Measurements from ENCODE around the gene HIKESHI. TPM values are rescaled to one million over a fixed set of nuclear protein-coding genes. Genes with fewer than 3 reads are reported as not detected.

The HIKESHI gene
- total and polyA plus RNA-seq, 5 experiments from 2014 or later: 33.5 to 96.0 (median 86.4) TPM

DNA sequence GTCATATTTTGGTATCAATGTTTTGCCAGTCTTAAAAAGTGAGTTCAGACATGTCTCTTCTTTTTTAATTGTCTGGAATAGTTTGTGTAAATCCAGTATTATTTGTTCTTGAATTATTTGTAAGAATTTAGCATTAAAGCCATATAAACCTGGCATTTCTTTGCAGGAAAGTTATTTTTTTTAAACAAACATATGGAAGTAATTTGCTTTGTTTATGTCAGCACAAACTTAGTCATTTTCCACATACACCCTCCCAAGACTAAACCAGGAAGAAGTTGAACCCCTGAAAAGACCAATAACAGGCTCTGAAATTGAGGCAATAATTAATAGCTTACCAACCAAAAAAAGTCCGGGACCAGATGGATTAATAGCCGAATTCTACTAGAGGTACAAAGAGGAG is 63.5 kb downstream of the HIKESHI start:
- POLR2A ChIA-PET: no interaction called here
- peaks cover 0 to 11% (median 5%) of the 10 kb centered on the region in 9 donors for H3K9me3 Mint-ChIP-seq
- peaks cover 0 to 3% (median 0%) of the 10 kb centered on the region in 5 donors for H3K27me3 Mint-ChIP-seq
- no peak for DNase-seq
- ATAC-seq: no peak
- no peak overlapping the region for H3K4me3 Mint-ChIP-seq
- H3K4me1 Mint-ChIP-seq: no peaks in the 10 kb centered on the region
- no peak overlapping the region for H3K27ac Mint-ChIP-seq
- H3K36me3 Mint-ChIP-seq: peaks cover 0 to 17% (median 10%) of the 10 kb centered on the region in 3 donors

DNA sequence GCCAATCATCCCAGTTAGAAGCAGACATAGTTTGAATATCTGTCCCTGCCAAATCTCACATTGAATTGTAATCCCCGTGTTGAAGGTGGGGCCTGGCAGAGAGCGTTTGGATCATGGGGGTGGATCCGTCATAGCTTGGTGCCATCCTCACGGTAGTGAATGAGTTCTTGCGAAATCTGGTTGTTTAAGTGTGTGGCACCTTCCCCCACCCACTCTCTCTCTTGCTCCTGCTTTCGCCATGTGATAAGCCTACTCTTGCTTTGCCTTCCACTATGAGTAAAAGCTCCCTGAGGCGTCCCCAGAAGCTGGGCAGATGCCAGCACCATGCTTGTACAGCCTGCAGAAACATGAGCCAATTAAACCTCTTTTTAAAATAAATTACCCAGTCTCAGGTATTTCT is 67.6 kb downstream of the HIKESHI start:
- H3K9me3 Mint-ChIP-seq: peaks cover 0 to 2% (median 0%) of the 10 kb centered on the region in 9 donors
- ATAC-seq: no peak
- H3K4me3 Mint-ChIP-seq: no peak overlapping the region

DNA sequence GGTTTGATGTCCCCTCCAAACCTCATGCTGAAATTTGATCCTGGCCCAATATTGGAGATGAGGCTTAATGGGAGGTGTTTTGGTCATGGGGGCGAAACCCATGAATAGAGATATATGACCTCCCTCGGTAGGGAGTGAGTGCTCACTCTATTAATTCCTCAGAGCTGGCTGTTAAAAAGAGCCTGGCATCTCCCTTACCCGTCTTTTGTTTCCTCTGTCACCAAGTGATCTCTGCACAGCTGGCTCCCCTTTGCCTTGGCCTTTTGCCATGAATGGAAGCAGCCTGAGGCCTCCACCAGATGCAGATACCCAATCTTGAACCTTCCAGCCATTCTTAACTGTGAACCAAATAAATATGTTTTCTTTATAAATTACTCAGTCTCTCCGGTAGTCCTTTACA is 68.1 kb downstream of the HIKESHI start:
- H3K36me3 Mint-ChIP-seq: peaks cover 0 to 2% (median 0%) of the 10 kb centered on the region in 3 donors
- peak overlapping the region in 1 of 10 donors; percentile 8 for H3K27ac Mint-ChIP-seq
- ATAC-seq: no peak
- no peaks in the 10 kb centered on the region for H3K4me1 Mint-ChIP-seq
- POLR2A ChIA-PET: no interaction called here
- no peak for DNase-seq
- peaks cover 0 to 11% (median 7%) of the 10 kb centered on the region in 5 donors for H3K27me3 Mint-ChIP-seq
- peaks cover 0 to 1% (median 0%) of the 10 kb centered on the region in 9 donors for H3K9me3 Mint-ChIP-seq
- no peak overlapping the region for H3K4me3 Mint-ChIP-seq

More for the DNA sequence above, 67.6 kb downstream of the HIKESHI start:
- POLR2A ChIA-PET: no interaction called here
- Mint-ChIP-seq H3K4me1 (no peaks in the 10 kb centered on the region), H3K27me3 (peaks cover 0 to 8% (median 6%) of the 10 kb centered on the region in 5 donors), H3K27ac (no peak overlapping the region), H3K36me3 (no peaks in the 10 kb centered on the region)
- no peak for DNase-seq

DNA sequence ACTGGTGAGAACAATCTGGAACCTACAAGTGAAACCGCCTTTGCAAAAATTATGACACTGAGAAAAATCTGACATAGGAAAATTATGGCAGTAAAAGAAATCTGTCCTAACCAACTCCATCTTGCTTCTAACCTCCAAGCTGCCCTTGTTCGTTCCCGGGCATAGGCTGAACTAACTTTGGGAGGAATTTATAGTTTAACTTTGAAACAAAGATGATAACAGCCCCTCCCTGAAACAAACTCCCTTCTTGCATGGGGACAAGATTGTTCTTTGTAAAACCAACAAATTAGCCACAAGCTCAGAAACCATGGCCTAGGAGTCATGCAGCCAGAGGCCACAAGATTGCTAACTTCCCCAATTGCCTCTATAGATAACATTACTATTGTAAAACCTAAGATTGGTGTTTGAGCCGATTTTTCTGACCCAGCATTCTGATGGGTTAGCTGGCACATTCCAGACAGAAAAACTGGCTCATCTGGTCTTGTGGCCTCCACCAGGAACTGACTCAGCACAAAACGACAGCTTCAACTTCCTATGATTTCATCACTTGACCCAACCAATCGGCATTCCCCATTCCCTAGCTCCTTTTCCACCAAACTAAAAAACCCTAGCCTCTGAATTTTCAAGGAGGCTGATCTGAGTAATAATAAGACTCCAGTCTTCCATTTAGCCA is 69.0 kb downstream of the HIKESHI start:
- POLR2A ChIA-PET: no interaction called here
- DNase-seq (no peak), ATAC-seq (no peak)
- Mint-ChIP-seq H3K27me3 (peaks cover 0 to 11% (median 7%) of the 10 kb centered on the region in 5 donors), H3K9me3 (peaks cover 0 to 3% (median 0%) of the 10 kb centered on the region in 9 donors), H3K4me3 (no peak overlapping the region), H3K36me3 (peaks cover 0 to 6% (median 2%) of the 10 kb centered on the region in 3 donors), H3K4me1 (no peaks in the 10 kb centered on the region), H3K27ac (no peak overlapping the region)

DNA sequence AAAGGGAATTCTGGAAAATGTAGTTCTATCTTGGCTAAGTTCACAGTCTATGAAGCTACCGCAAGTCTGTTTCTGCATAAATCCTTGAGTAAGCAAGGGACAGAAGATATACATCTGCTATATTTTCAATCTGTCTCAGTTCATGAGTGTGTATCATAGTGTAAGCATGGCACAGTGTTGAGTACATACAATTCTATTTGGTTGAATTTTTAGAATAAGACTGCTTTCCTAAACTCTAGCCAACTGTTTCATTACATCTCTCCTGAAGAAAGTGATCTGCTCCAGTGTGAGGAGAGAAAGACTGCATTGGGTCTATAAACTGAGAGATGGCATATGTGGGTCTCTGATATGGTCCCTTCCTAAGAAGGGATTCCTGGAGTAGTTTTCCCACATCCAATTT is 70.0 kb downstream of the HIKESHI start:
- H3K36me3 Mint-ChIP-seq: peaks cover 0 to 9% (median 5%) of the 10 kb centered on the region in 3 donors
- H3K27ac Mint-ChIP-seq: no peak overlapping the region
- peaks cover 0 to 11% (median 8%) of the 10 kb centered on the region in 5 donors for H3K27me3 Mint-ChIP-seq
- no peak for ATAC-seq
- POLR2A ChIA-PET: no interaction called here
- no peak for DNase-seq
- no peak overlapping the region for H3K4me3 Mint-ChIP-seq
- no peaks in the 10 kb centered on the region for H3K4me1 Mint-ChIP-seq
- H3K9me3 Mint-ChIP-seq: peaks cover 0 to 7% (median 0%) of the 10 kb centered on the region in 9 donors

DNA sequence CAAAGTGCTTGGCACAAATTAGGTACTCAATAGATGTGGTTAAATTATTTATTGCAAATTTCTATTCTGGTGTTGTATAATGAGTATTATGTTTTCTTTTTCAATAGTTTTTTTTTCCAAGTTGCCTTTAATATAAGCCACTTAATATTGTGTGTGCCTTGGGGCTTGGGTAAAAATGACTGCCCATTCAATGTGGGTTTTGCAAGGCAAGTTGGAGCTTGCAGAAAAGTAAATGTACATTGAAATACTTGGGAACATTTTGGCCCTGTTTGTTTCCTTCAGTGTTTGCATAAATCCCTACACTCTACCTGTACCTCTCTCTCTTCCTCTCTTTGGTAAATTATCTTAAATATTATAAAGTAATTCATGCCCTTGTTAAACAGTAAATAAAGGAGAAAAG is 70.5 kb downstream of the HIKESHI start:
- POLR2A ChIA-PET: no interaction called here
- Mint-ChIP-seq H3K27me3 (peaks cover 0 to 11% (median 8%) of the 10 kb centered on the region in 5 donors), H3K27ac (no peak overlapping the region), H3K4me1 (no peaks in the 10 kb centered on the region), H3K9me3 (peaks cover 0 to 7% (median 0%) of the 10 kb centered on the region in 9 donors), H3K36me3 (peaks cover 0 to 13% (median 5%) of the 10 kb centered on the region in 3 donors), H3K4me3 (no peak overlapping the region)
- ATAC-seq (no peak), DNase-seq (no peak)

DNA sequence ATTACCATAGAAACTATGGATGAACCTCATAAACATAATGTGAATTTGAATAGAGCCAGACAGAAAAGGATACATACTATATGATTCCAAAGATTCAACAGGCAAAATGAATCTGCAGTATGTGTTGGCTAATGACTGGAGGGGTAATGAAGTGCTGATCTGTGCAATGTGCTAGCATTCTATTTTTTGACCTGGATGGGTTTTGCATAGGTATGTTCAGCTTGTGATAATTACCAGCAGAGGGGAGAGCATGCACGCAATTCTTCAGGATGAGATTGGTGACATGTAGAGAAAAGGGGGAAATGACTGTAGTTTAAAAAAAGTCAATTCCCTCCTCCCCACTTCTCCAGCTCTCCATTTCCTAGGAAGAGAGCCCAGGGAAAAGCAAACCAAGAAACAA is 72.0 kb downstream of the HIKESHI start:
- DNase-seq (no peak), ATAC-seq (no peak)
- Mint-ChIP-seq H3K4me3 (no peak overlapping the region), H3K27ac (no peak overlapping the region), H3K27me3 (peaks cover 0 to 11% (median 8%) of the 10 kb centered on the region in 5 donors), H3K36me3 (peaks cover 0 to 14% (median 5%) of the 10 kb centered on the region in 3 donors), H3K9me3 (peaks cover 0 to 9% (median 0%) of the 10 kb centered on the region in 9 donors), H3K4me1 (no peaks in the 10 kb centered on the region)
- POLR2A ChIA-PET: no interaction called here

DNA sequence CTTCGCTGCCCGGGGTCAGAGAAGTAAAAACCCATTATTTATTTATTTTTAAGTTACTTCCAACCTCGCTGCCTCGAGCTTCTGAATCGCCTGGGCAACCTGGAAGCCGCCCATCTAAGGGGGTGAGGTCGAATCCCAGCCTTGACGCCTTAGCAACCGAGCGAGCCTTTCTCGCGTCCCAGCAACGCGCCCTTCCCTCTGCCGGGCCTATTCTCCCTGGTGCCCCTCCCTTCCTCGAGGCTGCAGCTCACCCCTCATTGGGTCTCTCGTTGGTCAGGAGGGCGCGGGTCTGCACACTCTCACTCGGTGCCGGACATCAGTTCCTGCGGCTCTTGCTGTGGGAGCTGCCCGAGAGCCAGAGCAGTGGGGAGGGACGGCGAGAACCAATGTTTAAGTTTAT is 72.5 kb downstream of the HIKESHI start, which contains the start of gene CCDC81:
CCDC81 (plus strand) TSS at position 302 of the 400 bp plus-strand sequence. CDS start 277 bp downstream, outside the sequence.
- Mint-ChIP-seq H3K27ac (no peak within 1 kb of the TSS), H3K36me3 (peaks cover 0 to 14% (median 5%) of the 10 kb centered on the region in 3 donors), H3K27me3 (peaks cover 0 to 11% (median 8%) of the 10 kb centered on the region in 5 donors), H3K4me3 (no peak within 1 kb of the TSS), H3K9me3 (peaks cover 0 to 9% (median 0%) of the 10 kb centered on the region in 9 donors), H3K4me1 (no peaks in the 10 kb centered on the region)
- ATAC-seq (no peak), DNase-seq (no peak)
- POLR2A ChIA-PET: no interaction called here

DNA sequence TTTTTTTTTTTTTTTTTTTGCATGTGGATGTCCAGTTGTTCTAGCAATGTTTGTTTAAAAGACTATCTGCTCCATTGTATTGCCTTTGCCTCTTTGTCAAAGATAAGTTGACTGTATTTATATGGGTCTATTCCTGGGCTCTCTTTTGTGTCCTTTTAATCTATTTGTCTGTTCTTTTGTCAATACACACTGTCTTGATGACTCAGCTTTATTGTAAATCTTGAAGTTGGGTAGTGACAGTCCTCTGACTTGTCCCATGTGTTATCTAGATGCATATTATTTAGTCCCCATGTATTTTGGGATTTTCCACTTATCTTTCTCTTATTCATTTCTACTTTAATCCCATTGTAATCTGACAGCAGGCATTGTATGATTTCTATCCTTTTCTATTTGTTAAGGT is 75.9 kb downstream of the HIKESHI start:
- H3K4me3 Mint-ChIP-seq: no peak overlapping the region
- ATAC-seq (no peak), DNase-seq (no peak)
- H3K4me1 Mint-ChIP-seq: no peaks in the 10 kb centered on the region
- no peak overlapping the region for H3K27ac Mint-ChIP-seq
- H3K27me3 Mint-ChIP-seq: peaks cover 0 to 11% (median 4%) of the 10 kb centered on the region in 5 donors
- POLR2A ChIA-PET: no interaction called here
- H3K9me3 Mint-ChIP-seq: peaks cover 0 to 9% (median 0%) of the 10 kb centered on the region in 9 donors
- peaks cover 0 to 14% (median 5%) of the 10 kb centered on the region in 3 donors for H3K36me3 Mint-ChIP-seq

DNA sequence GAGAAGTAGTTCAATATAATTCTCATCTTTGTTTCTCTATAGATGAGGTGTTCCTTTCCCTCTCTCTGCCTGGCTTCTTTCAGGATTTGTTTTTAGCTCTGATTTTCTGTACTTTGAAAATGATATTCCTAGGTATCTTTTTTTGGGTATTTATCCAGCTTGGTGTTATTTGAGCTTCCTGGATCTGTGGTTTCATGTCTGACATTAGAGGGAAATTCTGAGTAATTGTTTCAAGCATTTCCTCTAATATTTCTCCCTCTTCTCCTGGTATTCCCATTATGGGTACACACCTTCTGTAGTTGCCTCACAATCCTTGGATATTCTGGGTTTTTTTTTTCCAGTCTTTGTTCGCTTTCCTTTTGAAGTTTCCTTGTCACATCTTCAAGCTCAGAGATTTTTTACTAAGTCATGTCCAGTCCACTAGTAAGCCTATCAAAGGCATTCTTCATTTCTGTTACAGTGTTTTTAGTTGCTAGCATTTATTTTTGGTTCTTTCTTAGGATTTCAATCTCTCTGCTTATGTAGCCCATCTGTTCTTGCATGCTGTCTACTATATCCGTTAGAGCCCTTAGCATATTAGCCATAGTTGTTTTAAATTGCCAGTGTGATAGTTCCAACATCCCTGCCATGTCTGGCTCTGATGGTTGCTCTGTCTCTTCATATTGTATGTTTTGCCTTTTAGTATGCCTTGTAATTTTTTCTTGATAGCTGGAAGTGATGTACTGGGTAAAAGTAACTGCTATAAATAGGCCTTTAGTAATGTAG is 78.4 kb downstream of the HIKESHI start:
- peaks cover 0 to 1% (median 0%) of the 10 kb centered on the region in 5 donors for H3K27me3 Mint-ChIP-seq
- H3K4me3 Mint-ChIP-seq: no peak overlapping the region
- peaks cover 0 to 9% (median 5%) of the 10 kb centered on the region in 3 donors for H3K36me3 Mint-ChIP-seq
- peaks cover 0 to 9% (median 0%) of the 10 kb centered on the region in 9 donors for H3K9me3 Mint-ChIP-seq
- no peak overlapping the region for H3K27ac Mint-ChIP-seq
- ATAC-seq: no peak
- POLR2A ChIA-PET: no interaction called here
- DNase-seq: no peak
- H3K4me1 Mint-ChIP-seq: no peaks in the 10 kb centered on the region

DNA sequence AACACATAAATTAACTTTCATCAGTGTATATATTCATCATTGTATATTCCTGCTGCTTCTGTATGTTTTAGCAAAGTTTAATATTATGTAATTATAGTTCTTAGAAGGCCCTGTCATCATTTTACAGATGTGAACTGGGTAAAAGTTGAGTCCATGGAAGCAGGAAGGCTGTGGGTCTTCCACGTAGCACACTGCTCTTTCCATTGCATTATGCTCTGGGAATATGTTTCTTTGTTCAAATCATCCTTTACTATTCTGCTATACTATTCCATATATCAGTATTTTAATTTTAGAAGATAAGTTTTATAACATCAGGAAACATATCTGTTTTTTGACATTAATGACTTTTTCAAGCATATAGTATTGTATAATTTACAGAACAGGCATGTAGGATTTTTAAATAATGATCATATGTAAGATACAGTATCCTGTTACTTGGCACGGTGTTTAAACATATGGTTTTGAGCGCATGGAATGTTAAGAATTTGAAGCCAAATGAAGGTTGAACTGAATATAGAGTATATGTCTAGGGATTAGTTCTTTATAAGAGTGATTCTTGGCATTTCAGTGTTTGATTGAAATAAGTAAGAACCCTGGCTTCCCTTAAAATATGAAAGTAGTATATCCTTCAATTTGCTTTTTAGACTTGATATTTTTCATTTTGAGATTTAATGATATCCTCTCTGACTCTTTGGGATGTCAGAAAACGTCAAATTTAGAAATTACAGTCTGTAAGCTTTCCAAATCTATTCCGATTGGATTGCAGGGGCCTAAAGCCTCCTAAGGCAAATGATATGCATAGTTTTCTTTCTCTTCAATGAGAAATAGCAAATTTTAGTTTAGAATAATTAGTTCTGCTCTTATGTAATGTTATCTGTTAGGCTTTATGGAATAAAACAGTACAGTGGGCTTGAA is 81.3 kb downstream of the HIKESHI start:
- no peak for ATAC-seq
- Mint-ChIP-seq H3K9me3 (peaks cover 0 to under 1% (median 0%) of the 10 kb centered on the region in 9 donors), H3K4me3 (no peak overlapping the region), H3K4me1 (no peaks in the 10 kb centered on the region), H3K27me3 (no peaks in the 10 kb centered on the region), H3K36me3 (no peaks in the 10 kb centered on the region), H3K27ac (no peak overlapping the region)
- no peak for DNase-seq
- POLR2A ChIA-PET: no interaction called here

DNA sequence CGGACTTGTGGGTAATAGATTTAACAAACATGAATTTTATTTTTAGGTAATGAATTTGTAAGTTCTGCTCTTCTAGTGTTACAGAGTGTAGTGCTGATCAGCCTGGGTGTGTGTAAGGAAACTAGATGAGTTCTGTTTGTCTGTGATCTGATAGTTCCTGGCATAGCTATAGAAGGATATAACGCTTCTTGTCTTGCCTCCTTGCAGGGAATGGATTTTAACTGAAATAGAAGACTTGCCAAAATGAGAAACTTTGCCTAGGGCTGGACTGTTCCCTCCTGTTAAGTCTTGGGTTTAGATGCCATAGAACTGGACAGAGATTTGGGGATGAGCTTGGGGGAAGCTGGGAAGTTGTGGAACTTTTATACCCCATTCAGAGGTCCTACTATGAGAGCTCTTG is 84.2 kb downstream of the HIKESHI start:
- Mint-ChIP-seq H3K27ac (no peak overlapping the region), H3K4me3 (no peak overlapping the region), H3K36me3 (no peaks in the 10 kb centered on the region), H3K4me1 (no peaks in the 10 kb centered on the region), H3K9me3 (no peaks in the 10 kb centered on the region), H3K27me3 (no peaks in the 10 kb centered on the region)
- POLR2A ChIA-PET: no interaction called here
- no peak for DNase-seq
- ATAC-seq: no peak
